Esophagus muscularis mucosa (tissue), 4 donors: Measurements from ENCODE around the gene MANEA.

Experiments used
- CTCF ChIP-seq, 3 experiments: fragments of 200-600 bp in 2 of 3; fragments of 450-650 bp in 1 of 3; sonication (generic) in 2 of 3; IDR thresholded peaks; one replicate each; pipeline ENCODE4 v1.5.1; 2017 to 2019; ENCODE audit warnings: antibody characterized with exemption in 3 of 3, mild to moderate bottlenecking in 2 of 3, moderate library complexity in 1 of 3
- EP300 ChIP-seq: sonication (generic); formaldehyde crosslinking; IDR thresholded peaks from one replicate; pipeline ENCODE4 v1.6.1; 2017; ENCODE audit warnings: antibody characterized with exemption
- POLR2A ChIP-seq: fragments of 450-650 bp; IDR thresholded peaks from one replicate; pipeline ENCODE4 v1.6.1; 2017; ENCODE audit warnings: antibody characterized with exemption, moderate library complexity, mild to moderate bottlenecking, low read depth

- TF ChIP-seq CTCF (IDR thresholded peaks at IDR 0.05) (no peak), EP300 (no peak), POLR2A (no peak)
Observed at GRCh38 chr6:95578106-95578410, 723 bp downstream of the MANEA start.
